ENCODE results near the gene DUSP15. TPM values are rescaled to one million over a fixed set of nuclear protein-coding genes. Genes with fewer than 3 reads are reported as not detected.

The DUSP15 gene
- polyA plus RNA-seq, 1 donor (not counting 4 experiments of a cell fraction or from before 2014, with no cell fraction given): not detected

- Histone ChIP-seq H3K9me3 (ENCODE audit: control insufficient read depth, low read depth, low read length) (no peaks in the 10 kb centered on the region), H3K36me3 (ENCODE audit: control insufficient read depth in 2 of 2, extremely low read depth in 1 of 2, insufficient read depth in 2 of 2, low read length in 2 of 2) (no peaks in the 10 kb centered on the region), H3K9ac (ENCODE audit: control insufficient read depth, extremely low read depth, insufficient read depth, low read length) (no peak overlapping the region), H3K27ac (ENCODE audit: control insufficient read depth, insufficient read depth, low read length) (no peak overlapping the region), H3K4me3 (ENCODE audit: control insufficient read depth in 2 of 3, extremely low read depth in 1 of 3, insufficient read depth in 2 of 3, low read depth in 1 of 3, low read length in 3 of 3) (no peak overlapping the region), H2AFZ (ENCODE audit: control insufficient read depth, low read length) (no peak overlapping the region), H3K9me1 (ENCODE audit: control insufficient read depth, extremely low read depth, insufficient read depth, low read length) (no peaks in the 10 kb centered on the region), H3K4me1 (ENCODE audit: control insufficient read depth, extremely low read depth, insufficient read depth, low read length) (no peaks in the 10 kb centered on the region), H4K20me1 (ENCODE audit: control insufficient read depth, extremely low read depth, insufficient read depth, low read length) (no peaks in the 10 kb centered on the region), H3K4me2 (ENCODE audit: control insufficient read depth, extremely low read depth, insufficient read depth, low read depth, low read length) (no peak overlapping the region), H3K27me3 (ENCODE audit: control insufficient read depth, extremely low read depth, insufficient read depth, low read length) (peaks cover 11% of the 10 kb centered on the region), H3K79me2 (ENCODE audit: control insufficient read depth, insufficient read depth, low read length) (no peaks in the 10 kb centered on the region)
- no peak for DNase-seq (ENCODE audit: low read depth, low spot score)
- no peak for FAIRE-seq
- TF ChIP-seq EZH2 (IDR thresholded peaks at IDR 0.05; ENCODE audit: low read length): no peak
- TF ChIP-seq, protein P1, sequence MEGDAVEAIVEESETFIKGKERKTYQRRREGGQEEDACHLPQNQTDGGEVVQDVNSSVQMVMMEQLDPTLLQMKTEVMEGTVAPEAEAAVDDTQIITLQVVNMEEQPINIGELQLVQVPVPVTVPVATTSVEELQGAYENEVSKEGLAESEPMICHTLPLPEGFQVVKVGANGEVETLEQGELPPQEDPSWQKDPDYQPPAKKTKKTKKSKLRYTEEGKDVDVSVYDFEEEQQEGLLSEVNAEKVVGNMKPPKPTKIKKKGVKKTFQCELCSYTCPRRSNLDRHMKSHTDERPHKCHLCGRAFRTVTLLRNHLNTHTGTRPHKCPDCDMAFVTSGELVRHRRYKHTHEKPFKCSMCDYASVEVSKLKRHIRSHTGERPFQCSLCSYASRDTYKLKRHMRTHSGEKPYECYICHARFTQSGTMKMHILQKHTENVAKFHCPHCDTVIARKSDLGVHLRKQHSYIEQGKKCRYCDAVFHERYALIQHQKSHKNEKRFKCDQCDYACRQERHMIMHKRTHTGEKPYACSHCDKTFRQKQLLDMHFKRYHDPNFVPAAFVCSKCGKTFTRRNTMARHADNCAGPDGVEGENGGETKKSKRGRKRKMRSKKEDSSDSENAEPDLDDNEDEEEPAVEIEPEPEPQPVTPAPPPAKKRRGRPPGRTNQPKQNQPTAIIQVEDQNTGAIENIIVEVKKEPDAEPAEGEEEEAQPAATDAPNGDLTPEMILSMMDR (optimal IDR thresholded peaks at IDR 0.05 in 1 of 3, IDR thresholded peaks at IDR 0.05 in 1 of 3, conservative IDR thresholded peaks at IDR 0.05 in 1 of 3; ENCODE audit: extremely low read depth in 1 of 3, insufficient read depth in 2 of 3, low read length in 3 of 3): no peak
- dilution Hi-C loops (cut with MboI; ENCODE audit: extremely low pct_ligation_motif_present, low sequenced_read_pairs): no loop called here
Measured at GRCh38 chr20:31915491-31916280, 45.4 kb upstream of the DUSP15 start.

- no peak for DNase-seq (ENCODE audit: low read depth, low spot score)
- TF ChIP-seq, protein P1 (optimal IDR thresholded peaks at IDR 0.05 in 1 of 3, IDR thresholded peaks at IDR 0.05 in 1 of 3, conservative IDR thresholded peaks at IDR 0.05 in 1 of 3; ENCODE audit: extremely low read depth in 1 of 3, insufficient read depth in 2 of 3, low read length in 3 of 3): no peak
- TF ChIP-seq EZH2 (IDR thresholded peaks at IDR 0.05; ENCODE audit: low read length): no peak
- H2AFZ ChIP-seq (ENCODE audit: control insufficient read depth, low read length): no peak overlapping the region
- no peaks in the 10 kb centered on the region for H3K36me3 ChIP-seq (ENCODE audit: control insufficient read depth in 2 of 2, extremely low read depth in 1 of 2, insufficient read depth in 2 of 2, low read length in 2 of 2)
- dilution Hi-C loops (cut with MboI; ENCODE audit: extremely low pct_ligation_motif_present, low sequenced_read_pairs): no loop called here
- H3K9me1 ChIP-seq (ENCODE audit: control insufficient read depth, extremely low read depth, insufficient read depth, low read length): no peaks in the 10 kb centered on the region
- H4K20me1 ChIP-seq (ENCODE audit: control insufficient read depth, extremely low read depth, insufficient read depth, low read length): no peaks in the 10 kb centered on the region
- FAIRE-seq: no peak
- no peak overlapping the region for H3K4me2 ChIP-seq (ENCODE audit: control insufficient read depth, extremely low read depth, insufficient read depth, low read depth, low read length)
- H3K9me3 ChIP-seq (ENCODE audit: control insufficient read depth, low read depth, low read length): no peaks in the 10 kb centered on the region
- H3K4me1 ChIP-seq (ENCODE audit: control insufficient read depth, extremely low read depth, insufficient read depth, low read length): no peaks in the 10 kb centered on the region
- H3K27ac ChIP-seq (ENCODE audit: control insufficient read depth, insufficient read depth, low read length): no peak overlapping the region
- H3K79me2 ChIP-seq (ENCODE audit: control insufficient read depth, insufficient read depth, low read length): no peaks in the 10 kb centered on the region
- H3K27me3 ChIP-seq (ENCODE audit: control insufficient read depth, extremely low read depth, insufficient read depth, low read length): no peaks in the 10 kb centered on the region
- H3K9ac ChIP-seq (ENCODE audit: control insufficient read depth, extremely low read depth, insufficient read depth, low read length): no peak overlapping the region
- no peak overlapping the region for H3K4me3 ChIP-seq (ENCODE audit: control insufficient read depth in 2 of 3, extremely low read depth in 1 of 3, insufficient read depth in 2 of 3, low read depth in 1 of 3, low read length in 3 of 3)
Measured at GRCh38 chr20:31914170-31914569, 43.8 kb upstream of the DUSP15 start.

Data from keratinocyte (primary cell).